ENCODE results near the gene ITGB1BP1. TPM values are rescaled to one million over a fixed set of nuclear protein-coding genes. Genes with fewer than 3 reads are reported as not detected.

The ITGB1BP1 gene
- total and polyA plus RNA-seq, 8 donors: 20.1 to 117 (median 53.5) TPM

GRCh38 chr2:9451231-9451630 lies 27.9 kb upstream of the ITGB1BP1 start:
- WGBS, 5 donors: 35 to 74% (median 38%) methylated on average over 1 of the region's 1 CpG
- Histone ChIP-seq H3K36me3 (peaks cover 18 to 95% (median 84%) of the 10 kb centered on the region in 4 donors), H3K4me3 (no peak overlapping the region), H3K9me3 (no peaks in the 10 kb centered on the region), H3K27ac (no peak overlapping the region), H3K27me3 (no peaks in the 10 kb centered on the region), H3K4me1 (no peaks in the 10 kb centered on the region)
- no peak for DNase-seq
- TF ChIP-seq EP300 (IDR thresholded peaks at IDR 0.05) (no peak), CTCF (IDR thresholded peaks at IDR 0.05) (no peak), POLR2A (IDR thresholded peaks at IDR 0.05) (no peak), POLR2AphosphoS5 (IDR thresholded peaks at IDR 0.05) (no peak)
- intact Hi-C loops (cut with DNase I; ENCODE audit: low total_unique reads): no loop called here

- intact Hi-C loops (cut with DNase I; ENCODE audit: low total_unique reads): no loop called here
- no peaks in the 10 kb centered on the region for H3K4me1 ChIP-seq
- no peak overlapping the region for H3K27ac ChIP-seq
- H3K9me3 ChIP-seq: no peaks in the 10 kb centered on the region
- TF ChIP-seq POLR2A (IDR thresholded peaks at IDR 0.05): no peak
- no peak for TF ChIP-seq CTCF (IDR thresholded peaks at IDR 0.05)
- no peak for TF ChIP-seq POLR2AphosphoS5 (IDR thresholded peaks at IDR 0.05)
- TF ChIP-seq EP300 (IDR thresholded peaks at IDR 0.05): no peak
- WGBS, 5 donors: 85 to 92% (median 91%) methylated on average over 7 of the region's 7 CpGs
- H3K27me3 ChIP-seq: no peaks in the 10 kb centered on the region
- peaks cover 23 to 100% (median 96%) of the 10 kb centered on the region in 4 donors for H3K36me3 ChIP-seq
- DNase-seq: no peak
- H3K4me3 ChIP-seq: no peak overlapping the region
Measured at GRCh38 chr2:9445089-9445488, 21.8 kb upstream of the ITGB1BP1 start.

- TF ChIP-seq POLR2A (IDR thresholded peaks at IDR 0.05) (no peak), CTCF (IDR thresholded peaks at IDR 0.05) (no peak), POLR2AphosphoS5 (IDR thresholded peaks at IDR 0.05) (no peak), EP300 (IDR thresholded peaks at IDR 0.05) (no peak)
- Histone ChIP-seq H3K36me3 (peaks cover 16 to 98% (median 96%) of the 10 kb centered on the region in 4 donors), H3K9me3 (no peaks in the 10 kb centered on the region), H3K27me3 (no peaks in the 10 kb centered on the region), H3K4me3 (no peak overlapping the region), H3K4me1 (no peaks in the 10 kb centered on the region), H3K27ac (no peak overlapping the region)
- intact Hi-C loops (cut with DNase I; ENCODE audit: low total_unique reads): no loop called here
- no peak for DNase-seq
- WGBS, 5 donors: 87 to 93% (median 91%) methylated on average over 5 of the region's 5 CpGs
Measured at GRCh38 chr2:9443526-9443925, 20.2 kb upstream of the ITGB1BP1 start.

- Histone ChIP-seq H3K27me3 (no peaks in the 10 kb centered on the region), H3K4me1 (no peaks in the 10 kb centered on the region), H3K4me3 (no peak overlapping the region), H3K9me3 (no peaks in the 10 kb centered on the region), H3K36me3 (peaks cover 31 to 98% (median 97%) of the 10 kb centered on the region in 4 donors), H3K27ac (no peak overlapping the region)
- no peak for DNase-seq
- TF ChIP-seq POLR2A (IDR thresholded peaks at IDR 0.05): no peak
- 40 to 71% (median 54%) methylated on average over 3 of the region's 3 CpGs for WGBS, 5 donors
- intact Hi-C loops (cut with DNase I; ENCODE audit: low total_unique reads): no loop called here
Measured at GRCh38 chr2:9441556-9441955, 18.2 kb upstream of the ITGB1BP1 start.

- Histone ChIP-seq H3K4me1 (no peaks in the 10 kb centered on the region), H3K4me3 (no peak overlapping the region), H3K27ac (peak overlapping the region in 1 of 5 donors; percentile 20), H3K27me3 (no peaks in the 10 kb centered on the region), H3K36me3 (peaks cover 37 to 100% (median 98%) of the 10 kb centered on the region in 4 donors), H3K9me3 (no peaks in the 10 kb centered on the region)
- WGBS, 5 donors: 50 to 88% (median 72%) methylated on average over 1 of the region's 1 CpG
- no peak for TF ChIP-seq POLR2AphosphoS5 (IDR thresholded peaks at IDR 0.05)
- no peak for TF ChIP-seq EP300 (IDR thresholded peaks at IDR 0.05)
- TF ChIP-seq CTCF (IDR thresholded peaks at IDR 0.05): no peak
- intact Hi-C loops (cut with DNase I; ENCODE audit: low total_unique reads): no loop called here
- DNase-seq: peak in 1 of 2 donors; percentile 13
Measured at GRCh38 chr2:9440058-9440727, 16.9 kb upstream of the ITGB1BP1 start.

Measured in stomach (tissue), 9 donors.